ENCODE data around the gene IL18RAP. TPM values are rescaled to one million over a fixed set of nuclear protein-coding genes. Genes with fewer than 3 reads are reported as not detected.

Gene IL18RAP
- total RNA-seq, 4 donors from 2014 or later: 1.9 to 59.9 (median 5.4) TPM

- ATAC-seq (ENCODE audit: low FRiP score) (no peak), DNase-seq (ENCODE audit: low spot score) (no peak)
- TF ChIP-seq CTCF (IDR thresholded peaks at IDR 0.05): no peak
Measured at GRCh38 chr2:102432386-102432785, 9.4 kb downstream of the IL18RAP start.

GRCh38 chr2:102433973-102434654 lies 11.2 kb downstream of the IL18RAP start:
- no peak for DNase-seq (ENCODE audit: low spot score)
- no peak for ATAC-seq (ENCODE audit: low FRiP score)
- no peak for TF ChIP-seq CTCF (IDR thresholded peaks at IDR 0.05)

GRCh38 chr2:102434655-102435381 lies 11.9 kb downstream of the IL18RAP start:
- ATAC-seq (ENCODE audit: low FRiP score) (no peak), DNase-seq (ENCODE audit: low spot score) (no peak)
- no peak for TF ChIP-seq CTCF (IDR thresholded peaks at IDR 0.05)

GRCh38 chr2:102435741-102436140 lies 12.8 kb downstream of the IL18RAP start:
- DNase-seq (ENCODE audit: low spot score) (no peak), ATAC-seq (ENCODE audit: low FRiP score) (no peak)
- no peak for TF ChIP-seq CTCF (IDR thresholded peaks at IDR 0.05)

GRCh38 chr2:102436323-102436722 lies 13.4 kb downstream of the IL18RAP start:
- TF ChIP-seq CTCF (IDR thresholded peaks at IDR 0.05): no peak
- ATAC-seq (ENCODE audit: low FRiP score) (no peak), DNase-seq (ENCODE audit: low spot score) (no peak)

- no peak for TF ChIP-seq CTCF (IDR thresholded peaks at IDR 0.05)
- no peak for ATAC-seq (ENCODE audit: low FRiP score)
- no peak for DNase-seq (ENCODE audit: low spot score)
Measured at GRCh38 chr2:102437122-102437521, 14.2 kb downstream of the IL18RAP start.

GRCh38 chr2:102438111-102438510 lies 15.2 kb downstream of the IL18RAP start:
- DNase-seq (ENCODE audit: low spot score) (no peak), ATAC-seq (ENCODE audit: low FRiP score) (no peak)
- TF ChIP-seq CTCF (IDR thresholded peaks at IDR 0.05): no peak

Data from omental fat pad (tissue), 4 donors.